ENCODE measurements around the gene IDI2.
"Not testable (repeated sequence)": the region's sequence is repeated elsewhere in the genome, so short reads cannot be mapped to it uniquely, and the experiment has no call there.

IDI2 gene

DNA sequence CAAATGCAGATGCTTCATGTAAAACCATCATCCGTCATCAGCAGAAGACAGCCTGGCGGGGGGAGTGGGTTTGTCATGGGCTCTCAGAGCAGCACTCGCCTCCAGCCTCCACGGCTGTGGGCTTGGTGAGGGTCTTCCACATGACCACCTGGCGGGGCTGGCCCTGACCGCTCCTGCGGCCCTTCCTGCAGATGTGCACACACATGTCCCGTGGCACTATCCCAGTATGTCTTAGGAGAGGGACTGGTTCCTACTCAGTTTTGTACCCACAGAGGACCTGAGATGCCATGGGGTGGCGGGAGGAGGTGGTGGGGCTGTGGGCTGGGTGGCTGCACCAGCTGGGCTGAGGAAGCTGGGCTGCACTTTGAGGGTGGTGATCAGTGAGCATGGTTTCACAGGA is 4.7 kb downstream of the IDI2 start:
- TF ChIP-seq, protein P1, sequence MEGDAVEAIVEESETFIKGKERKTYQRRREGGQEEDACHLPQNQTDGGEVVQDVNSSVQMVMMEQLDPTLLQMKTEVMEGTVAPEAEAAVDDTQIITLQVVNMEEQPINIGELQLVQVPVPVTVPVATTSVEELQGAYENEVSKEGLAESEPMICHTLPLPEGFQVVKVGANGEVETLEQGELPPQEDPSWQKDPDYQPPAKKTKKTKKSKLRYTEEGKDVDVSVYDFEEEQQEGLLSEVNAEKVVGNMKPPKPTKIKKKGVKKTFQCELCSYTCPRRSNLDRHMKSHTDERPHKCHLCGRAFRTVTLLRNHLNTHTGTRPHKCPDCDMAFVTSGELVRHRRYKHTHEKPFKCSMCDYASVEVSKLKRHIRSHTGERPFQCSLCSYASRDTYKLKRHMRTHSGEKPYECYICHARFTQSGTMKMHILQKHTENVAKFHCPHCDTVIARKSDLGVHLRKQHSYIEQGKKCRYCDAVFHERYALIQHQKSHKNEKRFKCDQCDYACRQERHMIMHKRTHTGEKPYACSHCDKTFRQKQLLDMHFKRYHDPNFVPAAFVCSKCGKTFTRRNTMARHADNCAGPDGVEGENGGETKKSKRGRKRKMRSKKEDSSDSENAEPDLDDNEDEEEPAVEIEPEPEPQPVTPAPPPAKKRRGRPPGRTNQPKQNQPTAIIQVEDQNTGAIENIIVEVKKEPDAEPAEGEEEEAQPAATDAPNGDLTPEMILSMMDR (conservative IDR thresholded peaks at IDR 0.05) = no peak
- no peak for TF ChIP-seq ZFX (IDR thresholded peaks at IDR 0.05)

DNA sequence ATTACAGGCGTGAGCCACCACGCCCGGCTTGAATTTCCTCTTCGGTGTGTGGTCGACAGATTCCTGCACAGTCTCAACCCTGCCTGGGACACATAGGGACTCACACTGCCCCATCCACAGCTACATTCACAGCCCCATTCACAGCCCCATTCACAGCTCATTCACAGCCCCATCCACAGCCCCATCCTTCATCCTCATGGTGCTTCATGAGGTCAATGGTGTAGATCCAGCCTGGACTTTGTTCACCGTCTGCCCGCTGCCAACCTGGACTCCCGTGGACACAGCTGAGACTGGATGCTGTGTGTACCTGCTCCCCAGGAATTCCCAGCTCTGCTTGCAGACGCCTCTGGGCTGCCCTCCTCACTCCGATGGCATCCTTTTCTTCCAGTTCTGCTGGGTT is 5.2 kb downstream of the IDI2 start:
- no peak for TF ChIP-seq ZFX (IDR thresholded peaks at IDR 0.05)
- TF ChIP-seq, protein P1 (conservative IDR thresholded peaks at IDR 0.05) = no peak
- no peak overlapping the region for H3K27ac ChIP-seq

More for the DNA sequence above, 4.7 kb downstream of the IDI2 start:
- no peak overlapping the region for H3K27ac ChIP-seq

DNA sequence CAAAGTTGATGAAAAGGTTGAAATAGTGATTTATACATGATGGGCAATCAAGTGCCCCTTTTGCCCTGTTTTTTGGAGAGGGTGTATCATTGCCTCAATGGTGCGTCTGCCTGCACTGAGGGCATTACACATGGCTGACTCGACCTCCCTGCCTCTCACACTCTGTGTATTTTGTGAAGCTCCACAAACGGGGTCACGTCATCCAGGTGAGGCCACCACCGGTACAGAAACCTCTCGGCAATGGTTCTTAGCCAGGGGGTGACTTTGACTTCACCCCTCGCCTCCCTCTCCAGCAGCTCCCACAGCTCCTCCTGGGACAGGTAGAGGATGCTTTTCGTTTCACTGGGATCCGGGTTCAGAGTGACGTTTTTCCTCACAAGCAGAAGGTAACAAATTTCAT is 6.3 kb downstream of the IDI2 start:
- H3K27ac ChIP-seq = no peak overlapping the region
- no peak for TF ChIP-seq ZFX (IDR thresholded peaks at IDR 0.05)
- TF ChIP-seq, protein P1 (conservative IDR thresholded peaks at IDR 0.05) = no peak

DNA sequence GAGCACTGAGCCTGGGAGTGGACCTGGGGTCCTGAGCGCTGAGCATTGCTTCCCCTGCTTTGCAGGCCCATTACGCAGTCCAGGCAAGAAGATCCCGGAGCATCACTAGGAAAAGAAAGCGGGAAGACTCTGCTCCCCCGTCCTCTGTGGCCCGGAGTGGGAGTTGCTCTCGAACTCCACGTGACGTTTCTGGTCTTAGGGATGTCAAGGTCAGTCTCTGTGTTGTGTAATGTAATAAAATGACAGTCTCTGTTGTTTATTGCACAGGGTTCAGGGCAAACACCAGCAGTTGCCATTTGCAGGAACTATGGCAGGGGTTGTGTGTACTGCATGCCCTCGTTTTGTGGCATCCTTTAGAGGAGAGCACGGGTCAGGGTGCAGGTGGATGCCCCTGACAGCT is 10.0 kb downstream of the IDI2 start:
- no peak overlapping the region for H3K27ac ChIP-seq
- TF ChIP-seq ZFX (IDR thresholded peaks at IDR 0.05) = no peak
- TF ChIP-seq, protein P1 (conservative IDR thresholded peaks at IDR 0.05) = no peak

DNA sequence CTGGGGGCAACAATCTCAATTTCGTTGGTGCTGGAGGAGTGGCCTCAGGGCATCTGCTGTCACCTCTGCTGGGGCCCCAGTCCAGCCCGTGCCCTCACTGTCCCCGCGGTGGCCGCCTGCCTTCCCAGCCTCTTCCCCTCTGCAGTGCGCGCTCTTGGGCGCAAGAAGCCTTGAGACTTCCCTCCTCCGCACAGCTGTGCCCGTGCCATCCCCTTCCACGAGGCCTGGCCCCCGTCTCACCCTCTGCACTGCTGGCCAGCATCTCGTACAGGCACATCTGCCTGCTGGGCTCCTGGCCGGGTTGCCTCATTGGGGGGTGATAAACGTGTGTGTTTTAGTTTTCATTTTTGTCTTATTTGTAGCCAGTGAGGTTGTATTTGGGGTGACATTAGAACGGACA is 14.0 kb downstream of the IDI2 start:
- H3K27ac ChIP-seq = no peak overlapping the region
- TF ChIP-seq, protein P1 (conservative IDR thresholded peaks at IDR 0.05) = no peak
- TF ChIP-seq ZFX (IDR thresholded peaks at IDR 0.05) = no peak

DNA sequence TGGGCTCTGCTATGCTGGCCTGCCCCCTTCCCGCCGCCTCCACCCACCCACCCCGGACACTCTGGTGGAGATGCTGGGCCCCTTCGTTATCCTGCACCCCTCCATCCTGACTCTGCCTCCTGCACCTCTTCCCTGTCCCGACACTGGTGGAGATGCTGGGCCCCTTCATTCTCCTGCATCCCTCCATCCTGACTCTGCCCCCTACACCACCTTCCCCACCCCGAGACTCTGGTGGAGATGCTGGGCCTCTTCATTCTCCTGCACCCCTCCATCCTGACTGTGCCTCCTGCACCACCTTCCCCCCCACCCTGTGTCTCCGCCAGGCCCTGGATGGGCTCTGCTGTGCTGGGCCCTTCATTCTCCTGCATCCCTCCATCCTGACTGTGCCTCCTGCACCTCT is 15.0 kb downstream of the IDI2 start:
- TF ChIP-seq, protein P1 (conservative IDR thresholded peaks at IDR 0.05) = no peak
- TF ChIP-seq ZFX (IDR thresholded peaks at IDR 0.05) = no peak
- no peak overlapping the region for H3K27ac ChIP-seq

DNA sequence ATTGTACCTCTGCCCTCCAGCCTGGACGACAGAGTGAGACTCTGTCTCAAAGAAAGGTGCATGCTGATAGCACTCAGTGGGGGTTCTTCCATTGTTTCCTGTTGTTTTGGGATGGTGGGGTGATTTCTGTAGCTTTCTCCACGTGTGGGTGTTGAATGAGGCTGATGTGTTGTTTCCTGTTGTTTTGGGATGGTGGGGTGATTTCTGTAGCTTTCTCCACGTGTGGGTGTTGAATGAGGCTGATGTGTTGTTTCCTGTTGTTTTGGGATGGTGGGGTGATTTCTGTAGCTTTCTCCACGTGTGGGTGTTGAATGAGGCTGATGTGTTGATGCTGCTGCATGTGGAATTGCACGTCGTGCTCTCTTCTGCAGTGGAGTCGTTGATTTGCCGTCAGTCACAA is 15.7 kb downstream of the IDI2 start:
- H3K27ac ChIP-seq = not testable (repeated sequence)

DNA sequence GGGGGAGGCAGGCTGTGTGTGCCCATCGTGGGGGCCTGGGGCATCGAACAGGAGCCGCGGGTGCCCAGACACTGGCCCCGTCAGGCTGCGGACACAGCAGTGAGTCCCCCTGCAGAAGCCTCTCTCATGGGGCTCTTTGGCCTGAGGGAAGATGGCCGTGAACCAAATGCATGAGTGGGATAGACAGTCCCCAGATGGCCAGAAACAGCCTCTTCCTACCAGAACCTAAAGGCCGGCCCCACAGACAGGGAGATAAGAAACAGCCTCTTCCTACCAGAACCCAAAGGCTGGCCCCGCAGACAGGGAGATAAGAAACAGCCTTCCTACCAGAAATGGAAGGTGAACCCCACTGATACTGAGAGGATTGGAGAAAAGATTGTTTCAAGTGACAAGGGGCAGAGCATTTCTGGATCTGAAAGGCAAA is 16.6 kb downstream of the IDI2 start:
- no peak for TF ChIP-seq ZFX (IDR thresholded peaks at IDR 0.05)
- TF ChIP-seq, protein P1 (conservative IDR thresholded peaks at IDR 0.05) = no peak
- no peak overlapping the region for H3K27ac ChIP-seq

Data from C4-2B (cell line).